GM18519 (cell line): ENCODE data around the gene SREBF1.

Source experiments
- ATAC-seq: cut with Tn5 transposase; IDR thresholded peaks from one replicate; pipeline ENCODE4 v1.9.1; 2021; ENCODE audit warnings: mild to moderate bottlenecking, moderate library complexity; ENCODE audit not compliant: unreplicated experiment, low FRiP score

The SREBF1 gene

DNA sequence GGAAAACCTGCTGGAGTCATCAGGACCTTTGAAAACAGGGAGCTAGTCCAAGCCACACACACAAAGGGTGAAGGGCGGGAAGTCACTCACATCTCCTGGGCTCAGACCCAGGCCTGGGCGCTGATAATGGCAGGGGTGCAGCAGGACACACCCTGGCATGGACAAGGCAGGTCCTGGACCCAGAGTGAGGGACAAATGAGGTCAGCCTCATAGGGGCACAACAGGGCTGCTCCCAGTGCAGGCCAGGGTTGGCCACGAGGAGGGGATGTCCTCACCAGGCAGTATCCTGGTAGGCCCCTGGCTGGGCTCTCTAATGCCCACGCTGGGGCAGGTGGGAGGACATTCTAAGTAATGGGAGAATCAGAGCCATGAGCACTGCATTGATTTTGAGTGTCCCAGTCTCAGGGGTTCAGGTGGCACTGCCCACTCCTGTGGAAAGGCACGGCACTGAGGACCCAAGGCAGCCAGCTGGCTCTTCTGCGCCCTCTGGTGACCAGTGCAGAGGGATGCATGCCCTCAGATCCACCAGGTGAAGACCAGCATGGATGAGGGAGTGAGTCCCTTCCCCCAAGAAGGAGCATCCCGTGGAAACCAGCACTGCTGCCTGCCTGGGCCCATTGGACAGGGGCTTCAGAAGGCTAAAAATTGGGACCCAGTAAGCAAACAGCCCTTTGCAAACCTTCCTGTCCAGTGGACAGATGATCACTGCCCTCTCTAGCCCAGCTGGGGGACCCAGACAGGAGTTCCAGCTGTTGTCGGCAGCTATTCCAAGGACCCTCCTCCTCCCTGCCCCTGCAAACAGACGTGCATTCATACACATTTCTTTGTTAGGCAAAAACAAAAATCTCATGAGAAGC lies 23.4 kb upstream of the SREBF1 start:
- ATAC-seq, result no peak

DNA sequence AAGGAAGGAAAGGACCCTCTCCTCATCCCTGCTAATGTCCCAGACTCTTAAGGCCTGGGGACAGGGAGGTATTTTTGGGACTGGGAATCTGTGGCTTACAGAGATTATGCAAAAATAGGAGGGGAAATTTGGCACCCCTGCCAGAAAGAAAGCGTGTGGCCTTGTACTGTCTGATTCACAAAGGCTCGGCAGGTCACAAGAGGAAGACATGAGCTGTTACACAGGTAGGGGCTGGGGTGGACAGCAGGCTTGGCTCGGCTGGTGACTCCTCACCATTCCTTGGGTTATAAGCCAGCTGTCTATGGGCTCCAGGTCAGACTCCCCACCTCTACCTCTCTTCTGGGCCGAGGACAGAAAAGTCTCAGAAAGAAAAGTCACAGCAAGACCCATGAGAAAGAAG lies 20.7 kb upstream of the SREBF1 start:
- ATAC-seq, result no peak

DNA sequence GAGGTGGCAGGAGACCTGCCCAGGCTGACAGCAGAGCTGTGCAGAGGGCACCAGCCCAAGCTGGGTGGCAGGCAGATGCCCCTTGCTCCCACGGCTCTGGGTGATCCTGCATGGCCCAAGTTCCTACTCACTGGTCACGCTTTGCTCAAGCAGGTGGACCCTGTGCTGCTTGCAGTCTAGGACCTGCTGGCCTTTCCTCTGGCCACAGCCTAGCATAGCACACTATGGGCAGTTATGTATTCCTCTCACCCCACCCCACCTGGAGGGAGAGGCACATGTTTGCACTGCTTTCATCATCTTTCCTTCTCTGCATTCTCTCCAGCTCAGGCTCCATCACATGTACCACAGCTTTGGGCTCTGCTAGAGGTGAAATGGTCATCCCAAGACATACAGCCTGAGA lies 19.6 kb upstream of the SREBF1 start:
- ATAC-seq, result no peak

DNA sequence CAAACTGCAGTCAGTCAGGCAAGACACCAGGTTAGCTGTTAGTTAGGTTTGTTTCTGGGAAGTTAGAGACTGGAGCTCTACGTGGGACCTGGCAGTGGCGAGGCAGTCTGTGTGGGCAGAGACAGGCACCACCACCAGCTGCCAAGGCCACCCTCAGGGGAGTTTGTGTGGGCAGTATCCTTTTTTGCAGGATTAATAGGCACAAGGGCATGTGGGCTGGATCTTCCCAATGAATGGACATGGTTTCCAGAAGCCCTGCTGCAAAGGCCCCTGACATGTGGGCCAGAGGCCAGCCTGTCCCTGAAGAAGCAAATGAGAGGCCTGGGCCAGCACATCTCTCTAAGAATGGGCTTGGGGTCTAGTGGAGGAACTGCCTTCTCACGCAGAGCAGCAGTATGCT lies 19.2 kb upstream of the SREBF1 start:
- no peak for ATAC-seq

DNA sequence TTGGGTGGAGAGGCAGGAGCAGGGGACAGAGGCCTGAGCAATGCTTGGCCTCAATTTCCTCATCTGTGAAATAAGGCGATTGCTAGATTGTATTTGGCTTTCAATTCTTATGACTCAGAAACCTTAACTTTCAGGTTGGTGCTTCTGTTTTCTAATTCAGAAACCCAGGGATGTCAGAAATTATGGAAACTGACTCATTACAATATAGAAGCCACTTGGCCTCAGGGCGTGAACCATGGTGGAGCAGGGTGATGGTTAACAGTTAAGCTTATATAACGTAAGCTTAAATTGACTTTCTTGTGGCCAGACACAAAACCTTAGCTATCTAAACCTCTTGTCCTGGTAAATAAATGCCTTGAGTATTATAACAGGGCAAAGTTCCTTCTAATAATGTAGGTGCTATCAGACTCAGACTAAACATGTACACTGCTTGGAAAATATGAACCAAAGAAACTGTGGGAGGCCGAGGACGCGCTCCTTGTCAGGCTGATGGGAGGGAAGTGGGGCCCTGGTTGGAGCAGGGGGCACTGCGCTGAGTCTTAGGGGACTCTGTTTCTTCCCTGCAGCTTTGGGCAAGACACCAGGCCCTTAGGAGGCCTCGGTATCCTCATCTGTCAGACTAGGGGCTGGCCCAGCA lies 17.1 kb upstream of the SREBF1 start:
- no peak for ATAC-seq

DNA sequence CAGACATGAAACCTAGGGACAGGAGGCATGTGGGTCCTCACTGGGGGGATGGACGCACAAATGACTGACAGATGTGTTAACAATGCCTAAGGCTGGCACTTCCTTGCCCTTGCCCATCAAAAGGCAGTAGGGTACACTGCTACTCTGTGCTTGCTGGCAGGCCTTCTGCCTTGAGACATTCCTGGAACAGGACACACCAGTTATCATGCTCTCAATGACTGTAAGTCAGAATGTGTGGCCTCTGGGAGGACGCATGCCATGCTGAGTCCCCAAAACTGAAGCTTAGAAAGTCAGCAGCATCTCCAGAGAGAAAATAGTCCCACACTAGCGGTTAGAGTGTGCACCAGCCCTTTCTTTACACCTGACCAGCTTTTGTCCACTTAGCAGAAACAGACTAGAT lies 16.1 kb upstream of the SREBF1 start:
- ATAC-seq, result no peak

DNA sequence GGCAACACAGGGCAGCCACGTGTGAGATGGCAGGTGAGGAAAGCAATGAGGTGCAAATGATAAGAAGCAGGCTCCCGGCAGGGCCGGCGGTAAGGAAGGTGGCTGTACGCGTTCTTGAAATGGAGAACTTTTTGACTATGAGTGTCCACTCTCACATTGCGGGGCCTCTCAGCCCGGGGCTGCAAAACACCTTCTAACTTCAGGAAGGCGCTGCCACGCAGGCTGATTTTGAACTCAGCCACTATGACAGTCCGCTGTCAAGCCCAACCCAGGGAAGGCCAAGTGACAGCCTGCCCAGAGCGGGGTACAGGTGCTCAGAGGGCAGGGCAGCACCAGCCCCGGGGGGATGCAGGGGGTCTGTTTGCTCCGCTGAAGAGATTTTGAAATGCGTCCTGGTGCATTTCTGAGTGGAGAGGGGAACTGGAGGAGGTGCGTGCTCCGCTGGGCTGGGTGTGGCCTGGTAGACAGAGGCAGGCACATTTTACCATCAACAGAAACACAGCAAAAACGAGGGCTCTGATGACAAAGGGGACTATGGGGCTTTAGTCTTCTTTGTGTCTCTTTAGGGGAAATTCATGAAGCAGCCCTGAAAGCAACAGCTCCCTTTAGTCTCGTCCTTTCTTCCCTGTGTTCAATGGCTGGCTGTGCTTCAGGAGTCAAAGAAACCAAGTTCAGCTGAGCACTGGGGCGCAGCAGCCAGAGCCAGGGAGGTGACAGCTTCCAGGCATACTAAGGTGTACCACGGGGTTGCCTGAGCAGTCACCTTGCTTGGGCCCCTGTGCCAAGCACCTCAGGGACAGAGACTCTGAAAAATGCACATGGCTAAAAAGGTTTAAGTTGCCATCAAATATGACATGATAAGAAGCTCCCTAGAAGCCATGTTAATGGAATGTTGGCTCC lies 14.6 kb upstream of the SREBF1 start:
- ATAC-seq, result no peak

DNA sequence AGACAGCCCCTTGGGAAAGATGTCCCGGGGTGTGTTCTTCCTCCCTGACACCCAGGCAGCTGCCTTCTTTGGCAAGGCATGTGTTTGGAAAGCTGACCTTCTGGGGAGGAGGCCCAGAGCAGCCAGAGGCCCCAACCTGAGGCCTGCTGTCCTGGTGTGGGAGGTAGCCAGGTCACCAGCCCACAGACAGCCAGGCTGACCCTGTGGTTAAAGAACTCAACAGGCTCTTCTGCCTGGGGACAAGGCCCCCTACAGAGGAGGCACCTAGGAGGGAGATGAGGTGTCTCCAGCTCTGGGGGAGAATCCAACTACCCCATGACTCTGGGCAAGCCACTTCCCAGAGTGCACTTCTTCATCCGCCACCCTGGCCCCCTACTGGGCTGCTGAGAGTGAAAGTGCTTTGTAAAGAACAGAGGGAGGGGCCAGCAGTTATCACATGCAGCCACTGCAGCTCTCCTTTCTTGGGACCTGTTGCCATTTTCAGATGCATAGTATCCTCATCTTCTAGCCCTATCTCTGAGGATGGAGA lies 13.1 kb upstream of the SREBF1 start:
- ATAC-seq, result no peak

DNA sequence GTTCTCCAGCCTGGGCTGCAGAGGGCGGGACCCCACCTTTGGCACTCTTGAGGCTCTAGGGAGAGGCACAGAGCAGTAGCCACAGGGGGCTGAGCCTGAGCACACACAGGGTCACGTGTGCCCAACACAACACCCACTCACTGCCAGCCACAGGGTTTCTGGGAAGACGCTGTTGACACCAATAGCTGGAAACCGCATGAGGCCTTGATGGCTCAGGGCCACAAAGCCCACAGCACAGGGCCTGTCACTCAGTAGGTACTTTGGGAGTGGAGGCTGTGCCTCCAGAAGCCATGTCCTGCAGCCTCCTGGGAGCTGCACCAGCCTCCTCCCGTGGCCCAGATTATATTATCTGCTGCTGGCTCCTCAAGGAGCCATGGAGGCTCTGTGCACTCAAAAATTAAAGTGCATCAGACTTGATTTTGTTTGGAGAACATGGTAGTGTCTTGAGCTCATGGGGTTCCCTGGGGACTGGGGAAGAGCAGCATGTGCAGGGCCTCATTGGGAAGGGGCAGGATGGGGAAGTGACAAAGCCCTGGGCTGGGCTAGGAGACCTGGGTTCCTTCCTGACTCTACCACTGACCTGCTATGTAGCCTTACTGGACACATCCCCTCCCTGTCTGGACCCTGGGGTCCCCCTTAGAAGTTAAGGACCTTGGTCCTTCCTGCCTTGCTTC lies 12.5 kb upstream of the SREBF1 start:
- ATAC-seq, result no peak

DNA sequence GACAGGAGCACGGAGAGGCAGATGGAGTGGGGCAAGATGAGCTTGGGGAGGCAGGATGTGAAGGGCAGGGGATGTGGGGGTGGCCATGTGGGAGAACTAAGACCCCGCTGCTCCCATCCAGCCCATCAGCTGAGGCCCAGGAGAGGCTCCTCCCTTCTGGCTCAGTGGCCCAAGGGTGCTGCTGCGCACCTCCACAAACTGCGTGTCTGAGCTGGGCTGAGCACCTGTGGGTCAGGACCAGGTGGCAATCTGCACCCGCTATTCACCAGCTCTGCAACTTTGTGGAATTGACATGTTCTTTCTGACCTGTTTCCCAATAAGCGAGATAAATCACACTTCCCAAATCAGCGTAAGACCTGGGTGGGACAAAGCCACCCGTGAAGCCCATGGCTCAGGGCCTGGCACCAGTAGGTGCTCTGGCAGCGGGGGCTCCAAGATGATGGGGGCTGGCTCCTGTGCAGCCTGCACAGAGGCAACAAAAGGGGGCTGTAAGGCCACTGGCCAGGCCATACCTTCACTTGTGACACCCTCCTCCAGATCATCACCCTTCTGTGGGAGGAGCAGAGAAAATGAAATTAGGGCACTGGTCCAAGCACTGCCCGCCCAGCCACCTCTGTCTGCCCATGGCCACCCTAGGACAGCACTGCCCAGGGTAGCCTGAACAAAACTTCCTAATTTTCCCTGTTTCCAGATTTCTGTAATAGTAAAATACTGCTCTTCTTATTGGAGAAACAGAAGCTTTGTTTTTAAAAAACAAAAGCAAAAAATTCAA lies 11.7 kb upstream of the SREBF1 start:
- ATAC-seq, result no peak

DNA sequence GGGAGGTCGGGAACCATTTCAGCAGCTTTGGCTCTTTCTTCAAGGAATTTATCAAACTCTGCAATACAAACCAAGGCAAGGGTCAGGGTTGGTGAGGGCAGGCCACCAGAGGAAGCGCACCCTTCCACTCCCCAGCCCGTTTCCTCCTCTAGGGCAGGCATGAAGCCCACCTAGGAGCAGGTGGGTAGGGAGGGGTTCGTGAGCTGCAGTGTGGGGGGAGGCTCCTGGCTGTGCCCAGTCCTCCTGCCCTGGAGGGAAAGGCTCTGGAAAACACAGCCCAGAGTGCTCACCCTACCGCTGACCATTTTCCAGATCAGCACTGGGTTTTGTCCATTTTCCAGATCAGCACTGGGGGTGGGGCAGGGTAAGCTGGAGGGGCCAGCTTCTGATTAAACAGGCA lies 10.9 kb upstream of the SREBF1 start:
- no peak for ATAC-seq

DNA sequence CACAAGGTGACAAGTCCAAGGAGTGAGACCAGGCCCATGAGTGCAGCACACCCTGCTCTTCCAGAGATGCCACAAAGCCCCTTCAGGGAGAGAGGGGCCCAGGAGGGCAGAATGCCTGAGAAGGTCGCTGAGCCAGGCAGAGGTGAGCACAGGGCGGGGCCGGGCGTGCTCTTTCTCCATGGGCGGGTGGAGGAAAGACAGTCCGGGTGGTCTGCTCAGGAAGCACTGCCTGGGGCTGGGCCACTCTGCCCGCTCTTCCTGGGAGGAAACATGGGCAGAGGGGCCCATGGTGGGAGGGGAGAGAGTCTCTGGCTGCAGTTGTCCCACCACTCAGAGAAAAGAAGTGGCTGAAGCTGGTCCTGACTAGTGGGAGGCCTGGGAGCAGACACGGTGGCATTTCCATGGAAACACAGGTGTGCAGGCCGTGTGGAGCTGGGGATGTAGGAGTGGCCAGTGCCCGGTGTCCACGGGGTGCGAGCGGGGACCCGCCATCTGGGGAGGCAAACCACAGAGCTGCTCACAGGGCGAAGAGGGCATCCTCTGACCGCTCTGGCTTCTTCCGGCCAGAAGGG lies 10.4 kb upstream of the SREBF1 start:
- no peak for ATAC-seq

DNA sequence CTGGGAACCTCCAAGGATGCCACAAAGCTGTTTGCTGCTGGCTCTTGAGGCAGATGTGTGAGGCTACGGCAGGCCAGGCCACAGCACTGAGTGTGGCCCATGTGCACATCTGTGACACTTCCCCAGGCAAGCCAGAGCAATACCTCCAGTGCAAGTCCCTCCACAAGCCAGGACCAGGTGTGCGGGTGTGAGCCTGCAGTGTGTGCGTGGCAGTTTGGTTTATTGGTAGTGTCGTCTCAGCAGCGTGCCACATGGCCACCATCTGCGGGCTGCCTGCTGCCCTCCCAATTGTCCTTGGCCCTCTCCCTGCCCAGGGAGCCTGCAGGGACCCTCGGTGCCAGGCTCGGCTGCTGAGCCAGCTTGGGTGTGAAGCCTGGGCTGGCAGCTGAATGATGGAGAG lies 9.9 kb upstream of the SREBF1 start:
- no peak for ATAC-seq

DNA sequence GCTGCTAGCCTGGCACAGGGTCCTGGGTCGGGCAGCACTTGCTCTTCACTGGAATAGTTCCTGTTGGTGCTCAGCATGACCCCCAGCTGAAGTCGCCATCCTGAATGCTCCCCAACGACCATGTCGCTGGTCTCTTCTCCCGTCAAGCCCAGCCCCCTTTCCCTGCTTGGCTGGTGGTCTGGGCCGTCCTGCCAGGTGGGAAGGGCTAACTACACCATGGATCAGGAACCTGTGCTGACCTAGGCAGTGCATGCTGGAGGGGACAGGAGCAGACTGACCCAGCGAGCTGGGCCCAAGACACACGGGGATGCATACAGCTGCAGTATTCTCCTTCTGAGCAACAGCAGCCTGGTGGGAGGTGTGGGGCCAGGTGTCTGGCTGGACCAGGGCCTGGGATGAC lies 9.2 kb upstream of the SREBF1 start:
- no peak for ATAC-seq

DNA sequence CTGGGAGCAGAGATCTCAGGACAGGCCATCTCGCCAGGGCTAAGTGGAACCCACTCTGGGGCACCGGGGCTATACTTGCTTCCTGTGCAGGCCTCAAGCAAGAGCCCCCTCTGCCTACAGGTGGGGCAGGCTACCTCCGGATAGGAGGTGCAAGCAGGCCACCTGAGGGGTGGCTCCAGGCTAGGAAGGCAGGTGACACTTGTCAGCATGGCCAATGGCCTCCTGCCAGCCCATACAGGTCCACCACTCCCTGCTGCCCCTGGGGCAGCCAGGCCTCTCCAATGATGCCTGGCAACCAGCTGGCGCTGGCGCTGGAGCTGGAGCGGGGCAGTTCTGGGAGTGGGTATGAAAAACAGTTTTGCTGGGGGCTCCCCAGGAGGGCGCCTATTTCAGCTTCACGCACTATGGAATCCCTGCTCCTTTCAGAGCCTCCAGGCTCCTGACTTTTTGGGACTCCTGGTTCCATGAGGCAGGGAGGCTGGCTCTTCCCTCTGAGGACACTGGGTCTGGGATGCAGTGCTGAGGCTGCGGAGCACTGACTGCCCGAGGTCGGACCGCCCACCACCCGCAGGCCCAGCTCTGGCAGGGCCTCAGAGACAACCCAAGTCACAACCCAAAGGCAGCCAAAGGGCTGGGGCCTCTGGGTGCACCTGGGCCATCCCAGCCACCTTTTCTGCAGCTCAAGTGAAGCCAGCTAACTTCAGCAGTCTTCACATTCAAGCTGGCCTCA lies 8.4 kb upstream of the SREBF1 start:
- ATAC-seq, result no peak

DNA sequence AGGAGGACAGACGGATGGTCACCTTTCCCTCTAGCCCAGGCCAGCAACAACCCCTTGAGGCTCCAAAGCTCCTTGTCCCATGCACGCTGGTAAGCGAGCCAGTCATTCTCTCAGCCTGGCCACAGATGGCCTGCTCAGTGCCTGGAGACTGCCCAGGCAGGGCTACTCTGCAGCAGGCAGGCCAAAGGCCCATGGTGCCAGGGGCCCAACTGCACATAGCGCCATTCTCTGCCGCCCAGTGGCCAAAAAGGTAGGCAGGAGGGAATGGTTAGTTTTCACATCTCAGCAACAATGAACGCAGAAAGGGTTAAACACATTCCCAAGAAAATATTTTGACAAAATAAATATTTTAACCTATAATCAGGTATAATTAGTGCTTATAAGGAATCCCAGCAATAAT lies 7.7 kb upstream of the SREBF1 start:
- no peak for ATAC-seq

DNA sequence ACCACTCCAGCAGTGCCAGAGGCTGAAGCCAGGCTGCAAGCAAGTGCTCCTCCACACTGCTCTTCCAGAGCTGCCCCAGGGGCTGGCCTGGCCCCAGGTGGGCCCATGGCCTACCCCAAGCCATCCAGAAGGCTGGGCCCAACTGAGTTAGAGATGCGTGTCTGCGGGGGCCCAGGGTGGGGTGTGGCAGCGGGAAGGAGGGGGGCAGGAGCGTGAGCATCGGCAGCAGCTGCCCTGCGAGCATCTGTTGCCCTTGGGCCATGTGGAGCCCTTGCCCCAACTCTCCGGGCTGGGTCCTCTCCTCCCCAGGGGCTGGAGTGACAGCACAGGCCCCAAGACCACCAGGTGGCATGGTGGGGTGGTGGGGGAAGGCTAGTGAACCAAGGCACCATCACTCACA lies 7.3 kb upstream of the SREBF1 start:
- ATAC-seq, result no peak

DNA sequence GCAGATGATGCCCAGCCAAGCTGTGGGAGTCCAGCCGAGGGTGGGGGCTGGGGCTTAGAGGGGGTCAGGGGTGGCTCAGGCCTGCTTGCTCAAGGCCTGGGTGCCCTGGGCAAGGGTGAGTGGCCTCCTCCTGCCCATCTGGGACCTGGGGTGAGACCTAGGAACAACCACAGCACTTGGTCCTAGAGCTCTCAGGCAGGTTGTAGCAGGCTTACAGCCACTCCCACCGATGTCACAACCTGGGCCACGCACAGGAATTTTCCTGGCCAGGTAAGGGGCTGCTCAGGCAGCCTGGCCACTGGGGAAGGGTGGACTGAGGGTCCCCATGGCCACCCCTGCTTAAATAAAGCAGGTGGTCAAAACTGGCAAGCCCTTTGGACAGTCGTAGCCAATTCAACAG lies 6.3 kb upstream of the SREBF1 start:
- no peak for ATAC-seq
